ENCODE results near the gene AMPD1.
A peak's percentile ranks its signal among the peaks of the same experiment; 100 is the strongest.

Gene AMPD1

DNA sequence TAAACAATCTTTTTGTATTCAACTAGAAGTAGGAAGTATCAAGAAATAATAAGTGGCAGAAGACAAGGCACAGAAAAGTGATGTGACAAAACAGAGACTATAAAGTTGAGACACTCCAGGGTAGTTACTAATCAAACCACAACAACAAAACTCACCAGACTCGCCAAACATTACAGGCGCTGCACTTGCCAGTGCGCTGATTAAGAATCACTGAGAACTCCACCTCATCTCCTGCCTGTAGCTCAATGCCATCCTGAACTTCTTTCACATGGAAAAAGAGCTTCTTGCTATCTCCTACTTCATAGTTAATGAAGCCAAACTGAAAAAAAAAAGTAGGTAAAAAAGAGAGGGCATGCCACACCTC, 24.1 kb upstream of the AMPD1 start:
- Histone ChIP-seq H3K36me3 (ENCODE audit: insufficient read depth, low read length) (peaks cover 51% of the 10 kb centered on the region), H2AFZ (ENCODE audit: low read length, unreplicated experiment) (no peak overlapping the region), H3K79me2 (ENCODE audit: control insufficient read depth, insufficient read depth, low read length, unreplicated experiment) (peaks cover 18% of the 10 kb centered on the region), H3K27ac (ENCODE audit: low read depth, low read length) (peak overlapping the region; percentile 67), H3K4me1 (ENCODE audit: control insufficient read depth, insufficient read depth, low read length, unreplicated experiment) (peaks cover 20% of the 10 kb centered on the region), H3K27me3 (ENCODE audit: insufficient read depth, low read length) (no peaks in the 10 kb centered on the region), H3K4me3 (ENCODE audit: low read depth, low read length) (no peak overlapping the region)

DNA sequence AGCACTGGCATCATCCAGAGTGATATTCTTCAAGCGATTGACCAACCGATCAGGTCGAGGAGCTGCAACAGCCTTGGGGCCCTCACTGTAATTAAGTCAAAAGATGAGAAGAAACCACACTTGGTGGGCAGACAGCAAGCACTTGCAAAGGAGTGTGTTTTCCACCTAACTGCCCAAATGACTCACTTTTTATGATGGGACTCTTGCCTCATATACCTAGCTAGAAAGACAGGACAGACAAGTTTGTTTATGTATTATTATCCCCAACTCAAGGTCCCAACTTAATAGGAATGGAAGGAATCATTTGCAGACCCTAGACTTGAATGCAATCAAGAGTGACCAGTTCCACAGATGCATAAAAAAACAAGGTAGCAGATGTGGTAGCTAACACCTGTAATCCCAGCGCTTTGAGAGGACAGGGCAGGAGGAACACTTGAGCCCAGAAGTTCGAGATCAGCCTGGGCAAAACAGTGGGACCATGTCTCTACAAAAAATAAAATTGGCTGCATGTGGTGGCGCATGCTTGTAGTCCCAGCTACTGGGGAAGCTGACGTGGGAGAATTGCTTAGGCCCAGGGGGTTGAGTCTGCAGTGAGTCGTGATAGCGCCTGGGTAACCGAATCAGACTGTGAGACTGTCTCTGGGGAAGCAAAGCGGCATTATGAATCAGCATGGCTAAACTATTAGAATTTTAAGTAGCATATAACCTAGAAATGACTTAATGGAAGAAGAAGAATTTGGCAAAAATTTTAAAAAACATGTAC, 23.5 kb upstream of the AMPD1 start:
- H3K4me3 ChIP-seq (ENCODE audit: low read depth, low read length), result no peak overlapping the region
- no peaks in the 10 kb centered on the region for H3K27me3 ChIP-seq (ENCODE audit: insufficient read depth, low read length)
- no peak overlapping the region for H2AFZ ChIP-seq (ENCODE audit: low read length, unreplicated experiment)
- peak overlapping the region; percentile 67 for H3K27ac ChIP-seq (ENCODE audit: low read depth, low read length)
- H3K4me1 ChIP-seq (ENCODE audit: control insufficient read depth, insufficient read depth, low read length, unreplicated experiment), result peaks cover 20% of the 10 kb centered on the region
- peaks cover 23% of the 10 kb centered on the region for H3K79me2 ChIP-seq (ENCODE audit: control insufficient read depth, insufficient read depth, low read length, unreplicated experiment)
- H3K36me3 ChIP-seq (ENCODE audit: insufficient read depth, low read length), result peaks cover 52% of the 10 kb centered on the region

DNA sequence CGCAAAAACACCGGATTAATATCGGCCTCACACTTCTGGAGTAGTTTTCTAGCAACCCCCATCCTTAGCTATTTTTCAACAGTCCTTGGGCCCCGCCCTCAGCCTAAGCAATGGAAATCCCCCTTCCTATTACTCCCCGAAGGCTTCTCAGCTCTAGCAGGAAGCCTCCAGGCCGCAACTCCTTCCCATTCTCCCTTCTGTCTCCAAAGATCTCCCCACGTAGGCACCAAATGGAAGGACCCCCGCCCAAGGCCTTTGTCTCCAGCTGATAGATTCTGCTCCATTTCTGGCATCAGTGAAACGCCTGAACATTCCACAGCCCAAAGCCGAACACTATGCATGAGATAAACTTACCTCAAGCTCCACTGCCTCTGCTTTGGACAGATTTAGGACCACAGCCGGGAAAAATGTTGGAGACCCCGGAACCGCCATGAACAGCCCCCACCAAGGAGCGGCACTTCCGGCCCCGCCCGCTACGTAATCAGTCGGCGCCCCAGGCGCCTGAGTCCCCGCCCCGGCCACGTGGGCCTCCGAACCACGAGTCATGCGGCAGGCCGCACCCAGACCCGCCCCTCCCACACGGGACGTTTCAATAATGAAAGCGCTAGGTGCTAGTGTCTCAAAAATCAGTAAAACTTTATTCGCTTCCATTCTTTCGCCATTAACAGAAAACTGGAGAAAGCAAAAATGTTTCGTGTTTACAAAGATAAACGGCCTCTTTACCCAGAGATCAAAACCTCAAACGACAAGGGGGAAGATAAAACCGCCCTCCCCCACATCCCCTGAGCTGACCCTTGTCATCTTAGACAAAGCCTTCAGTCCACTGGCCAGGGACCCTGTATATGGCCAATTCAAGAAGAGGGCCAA, 21.2 kb upstream of the AMPD1 start, which contains the start of gene NRAS:
Gene NRAS (minus strand): TSS at position 468 of the 867 bp plus-strand sequence. CDS start 611 bp downstream, outside the sequence.
- Histone ChIP-seq H3K36me3 (ENCODE audit: insufficient read depth, low read length) (peaks cover 53% of the 10 kb centered on the region), H2AFZ (ENCODE audit: low read length, unreplicated experiment) (peak within 1 kb of the TSS; percentile 90), H3K4me3 (ENCODE audit: low read depth, low read length) (peak within 1 kb of the TSS; percentile 98), H3K27me3 (ENCODE audit: insufficient read depth, low read length) (no peaks in the 10 kb centered on the region), H3K79me2 (ENCODE audit: control insufficient read depth, insufficient read depth, low read length, unreplicated experiment) (peaks cover 38% of the 10 kb centered on the region), H3K27ac (ENCODE audit: low read depth, low read length) (peak within 1 kb of the TSS; percentile 97), H3K4me1 (ENCODE audit: control insufficient read depth, insufficient read depth, low read length, unreplicated experiment) (peaks cover 20% of the 10 kb centered on the region)

DNA sequence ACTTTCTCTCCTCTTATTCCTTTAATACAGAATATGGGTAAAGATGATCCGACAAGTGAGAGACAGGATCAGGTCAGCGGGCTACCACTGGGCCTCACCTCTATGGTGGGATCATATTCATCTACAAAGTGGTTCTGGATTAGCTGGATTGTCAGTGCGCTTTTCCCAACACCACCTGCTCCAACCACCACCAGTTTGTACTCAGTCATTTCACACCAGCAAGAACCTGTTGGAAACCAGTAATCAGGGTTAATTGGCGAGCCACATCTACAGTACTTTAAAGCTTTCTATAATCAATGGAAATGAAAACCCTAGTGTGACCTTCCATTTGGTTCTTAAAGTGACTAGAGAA, 20.6 kb upstream of the AMPD1 start:
- Histone ChIP-seq H3K4me1 (ENCODE audit: control insufficient read depth, insufficient read depth, low read length, unreplicated experiment) (peaks cover 20% of the 10 kb centered on the region), H3K27me3 (ENCODE audit: insufficient read depth, low read length) (no peaks in the 10 kb centered on the region), H3K36me3 (ENCODE audit: insufficient read depth, low read length) (peaks cover 51% of the 10 kb centered on the region), H3K27ac (ENCODE audit: low read depth, low read length) (peak overlapping the region; percentile 97), H3K4me3 (ENCODE audit: low read depth, low read length) (peak overlapping the region; percentile 98), H2AFZ (ENCODE audit: low read length, unreplicated experiment) (peak overlapping the region; percentile 90), H3K79me2 (ENCODE audit: control insufficient read depth, insufficient read depth, low read length, unreplicated experiment) (peaks cover 38% of the 10 kb centered on the region)

DNA sequence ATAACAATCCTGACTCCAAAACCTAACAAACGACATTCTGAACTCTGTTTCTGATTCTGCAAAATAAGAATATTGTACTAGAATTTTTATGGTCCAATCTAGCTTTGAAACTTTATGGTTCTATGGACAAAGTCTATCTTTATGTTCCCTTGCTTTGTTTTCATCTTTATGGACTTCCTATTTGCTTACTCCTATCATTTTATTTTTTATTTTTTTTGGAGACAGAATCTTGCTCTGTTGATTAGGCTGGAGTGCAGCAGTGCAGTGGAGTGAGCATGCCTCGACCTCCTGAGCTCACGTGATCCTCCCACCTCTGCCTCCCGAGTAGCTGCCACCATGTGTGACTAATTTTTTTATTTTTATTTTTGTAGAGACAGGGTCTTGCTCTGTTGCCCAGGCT, 17.6 kb upstream of the AMPD1 start:
- Histone ChIP-seq H3K4me3 (ENCODE audit: low read depth, low read length) (no peak overlapping the region), H3K79me2 (ENCODE audit: control insufficient read depth, insufficient read depth, low read length, unreplicated experiment) (peaks cover 38% of the 10 kb centered on the region), H2AFZ (ENCODE audit: low read length, unreplicated experiment) (no peak overlapping the region), H3K36me3 (ENCODE audit: insufficient read depth, low read length) (peaks cover 36% of the 10 kb centered on the region), H3K4me1 (ENCODE audit: control insufficient read depth, insufficient read depth, low read length, unreplicated experiment) (peaks cover 6% of the 10 kb centered on the region), H3K27ac (ENCODE audit: low read depth, low read length) (no peak overlapping the region), H3K27me3 (ENCODE audit: insufficient read depth, low read length) (no peaks in the 10 kb centered on the region)

DNA sequence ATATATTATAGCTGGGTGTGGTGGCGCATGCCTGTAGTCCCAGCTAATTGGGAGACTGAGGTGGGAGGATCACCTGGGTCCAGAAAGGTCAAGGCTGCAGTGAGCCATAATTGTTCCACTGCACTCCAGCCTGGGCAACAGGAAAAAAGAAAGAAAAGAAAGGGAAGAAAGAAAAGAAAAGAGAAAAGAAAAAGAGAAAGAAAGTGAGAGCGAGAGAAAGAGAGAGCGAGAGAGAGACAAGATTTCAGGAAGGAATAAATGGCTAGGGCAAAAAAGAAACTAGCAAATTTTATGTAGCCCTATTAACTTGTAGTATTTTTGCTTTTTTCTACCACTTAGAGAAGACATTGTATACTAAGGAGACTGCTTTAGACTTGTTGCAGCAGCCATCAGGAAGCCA, 15.0 kb upstream of the AMPD1 start:
- Histone ChIP-seq H3K27ac (ENCODE audit: low read depth, low read length) (no peak overlapping the region), H3K4me1 (ENCODE audit: control insufficient read depth, insufficient read depth, low read length, unreplicated experiment) (peaks cover 3% of the 10 kb centered on the region), H3K27me3 (ENCODE audit: insufficient read depth, low read length) (no peaks in the 10 kb centered on the region), H3K36me3 (ENCODE audit: insufficient read depth, low read length) (peaks cover 51% of the 10 kb centered on the region), H3K4me3 (ENCODE audit: low read depth, low read length) (no peak overlapping the region), H2AFZ (ENCODE audit: low read length, unreplicated experiment) (no peak overlapping the region), H3K79me2 (ENCODE audit: control insufficient read depth, insufficient read depth, low read length, unreplicated experiment) (peaks cover 26% of the 10 kb centered on the region)

DNA sequence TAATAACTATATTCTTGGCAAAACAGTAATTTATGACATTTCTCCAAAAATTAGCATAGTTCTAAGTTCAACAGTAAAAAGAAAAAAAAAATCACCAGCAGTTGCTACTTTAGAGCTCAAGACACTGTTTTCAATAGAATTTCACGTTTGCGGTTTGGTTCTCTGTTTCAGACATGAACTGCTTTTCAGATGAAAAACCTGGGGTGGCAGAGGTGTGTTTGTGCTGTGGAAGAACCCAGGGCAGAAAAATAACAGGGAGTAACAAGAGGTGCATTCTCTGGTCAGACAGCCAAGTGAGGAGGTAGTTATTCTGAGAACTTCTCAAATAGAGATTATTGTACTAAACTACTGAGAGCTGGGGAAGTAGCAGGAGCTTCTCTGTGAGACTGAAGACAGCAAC, 12.3 kb upstream of the AMPD1 start:
- Histone ChIP-seq H3K79me2 (ENCODE audit: control insufficient read depth, insufficient read depth, low read length, unreplicated experiment) (peaks cover 8% of the 10 kb centered on the region), H3K4me3 (ENCODE audit: low read depth, low read length) (no peak overlapping the region), H3K27ac (ENCODE audit: low read depth, low read length) (no peak overlapping the region)

DNA sequence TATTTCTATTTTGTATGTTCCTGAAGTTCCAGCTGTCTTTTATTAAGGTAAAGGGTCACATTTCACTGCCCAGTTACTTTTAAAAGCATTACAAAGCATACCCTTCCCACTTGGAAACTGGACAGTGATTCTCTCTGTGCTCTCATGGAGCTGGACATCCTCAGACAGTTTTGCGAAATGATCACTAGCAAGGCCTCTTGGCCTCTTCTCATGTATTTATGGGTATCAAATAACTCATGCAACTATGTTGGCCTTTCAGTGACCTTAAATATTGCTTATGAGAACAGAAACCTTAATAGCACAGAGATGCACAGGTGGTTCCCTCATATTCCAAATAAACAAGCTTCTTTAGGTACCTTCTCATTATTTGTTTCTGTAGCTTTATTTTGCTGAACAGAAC, 7.9 kb upstream of the AMPD1 start:
- Histone ChIP-seq H3K79me2 (ENCODE audit: control insufficient read depth, insufficient read depth, low read length, unreplicated experiment) (no peaks in the 10 kb centered on the region), H3K27me3 (ENCODE audit: insufficient read depth, low read length) (peaks cover 4% of the 10 kb centered on the region; the same call in 1 of the 2 replicates), H3K4me1 (ENCODE audit: control insufficient read depth, insufficient read depth, low read length, unreplicated experiment) (no peaks in the 10 kb centered on the region), H2AFZ (ENCODE audit: low read length, unreplicated experiment) (no peak overlapping the region), H3K27ac (ENCODE audit: low read depth, low read length) (no peak overlapping the region), H3K36me3 (ENCODE audit: insufficient read depth, low read length) (peaks cover 19% of the 10 kb centered on the region), H3K4me3 (ENCODE audit: low read depth, low read length) (no peak overlapping the region)

More for the DNA sequence above, 12.3 kb upstream of the AMPD1 start:
- H3K4me1 ChIP-seq (ENCODE audit: control insufficient read depth, insufficient read depth, low read length, unreplicated experiment), result no peaks in the 10 kb centered on the region
- H2AFZ ChIP-seq (ENCODE audit: low read length, unreplicated experiment), result no peak overlapping the region
- peaks cover 34% of the 10 kb centered on the region for H3K36me3 ChIP-seq (ENCODE audit: insufficient read depth, low read length)
- H3K27me3 ChIP-seq (ENCODE audit: insufficient read depth, low read length), result no peaks in the 10 kb centered on the region

DNA sequence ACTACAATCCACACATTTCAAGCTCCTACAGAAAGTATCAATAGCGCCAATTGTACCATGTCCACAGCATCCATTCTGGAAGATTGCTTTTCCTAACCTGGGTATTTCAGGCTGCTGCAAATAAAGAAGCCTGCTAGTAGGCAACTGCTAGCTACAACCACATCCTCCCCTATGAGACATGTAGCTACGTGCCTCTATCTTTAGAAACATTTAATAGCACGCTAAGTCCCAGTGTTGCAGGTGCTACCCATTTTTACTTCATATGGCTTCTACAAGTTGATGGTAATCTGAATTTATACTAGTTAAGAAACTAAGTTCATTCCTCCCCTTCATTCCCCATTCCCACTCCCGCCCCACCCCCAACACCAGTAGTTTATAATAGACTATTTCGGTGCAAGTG, 7.4 kb upstream of the AMPD1 start:
- H3K27me3 ChIP-seq (ENCODE audit: insufficient read depth, low read length), result peaks cover 4% of the 10 kb centered on the region; the same call in 1 of the 2 replicates
- H3K36me3 ChIP-seq (ENCODE audit: insufficient read depth, low read length), result peaks cover 14% of the 10 kb centered on the region
- no peaks in the 10 kb centered on the region for H3K79me2 ChIP-seq (ENCODE audit: control insufficient read depth, insufficient read depth, low read length, unreplicated experiment)
- H2AFZ ChIP-seq (ENCODE audit: low read length, unreplicated experiment), result no peak overlapping the region
- H3K4me1 ChIP-seq (ENCODE audit: control insufficient read depth, insufficient read depth, low read length, unreplicated experiment), result no peaks in the 10 kb centered on the region
- H3K27ac ChIP-seq (ENCODE audit: low read depth, low read length), result no peak overlapping the region
- no peak overlapping the region for H3K4me3 ChIP-seq (ENCODE audit: low read depth, low read length)

DNA sequence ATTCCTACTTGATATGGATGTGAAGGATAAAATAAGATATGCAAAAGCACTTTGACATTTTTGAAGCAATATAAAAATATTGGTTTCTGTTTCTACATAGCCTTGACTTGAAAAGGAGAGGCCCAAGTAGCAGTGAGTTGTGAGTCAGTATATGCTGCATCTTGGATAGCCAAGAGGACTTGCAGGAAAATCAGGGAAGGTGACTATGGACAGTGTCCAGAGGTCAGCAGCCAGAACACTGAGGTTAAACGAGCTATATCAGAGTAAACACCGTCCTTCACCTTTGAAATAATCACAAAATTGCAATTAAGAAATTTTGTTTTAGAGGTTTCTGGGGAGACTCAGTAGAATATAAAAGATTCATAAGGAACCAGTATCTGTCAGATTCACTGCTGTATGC, 6.6 kb upstream of the AMPD1 start:
- no peaks in the 10 kb centered on the region for H3K79me2 ChIP-seq (ENCODE audit: control insufficient read depth, insufficient read depth, low read length, unreplicated experiment)
- no peak overlapping the region for H2AFZ ChIP-seq (ENCODE audit: low read length, unreplicated experiment)
- no peak overlapping the region for H3K27ac ChIP-seq (ENCODE audit: low read depth, low read length)
- H3K4me3 ChIP-seq (ENCODE audit: low read depth, low read length), result no peak overlapping the region
- H3K4me1 ChIP-seq (ENCODE audit: control insufficient read depth, insufficient read depth, low read length, unreplicated experiment), result no peaks in the 10 kb centered on the region
- peaks cover 6% of the 10 kb centered on the region for H3K36me3 ChIP-seq (ENCODE audit: insufficient read depth, low read length)
- H3K27me3 ChIP-seq (ENCODE audit: insufficient read depth, low read length), result peaks cover 4% of the 10 kb centered on the region; the same call in 1 of the 2 replicates
